IMR-90 (cell line): Measurements from ENCODE around the gene ENO3. TPM values are rescaled to one million over a fixed set of nuclear protein-coding genes. Genes with fewer than 3 reads are reported as not detected.

Source experiments
- ATAC-seq: fragments of 200-7000 bp; cut with Tn5 transposase; 2 replicates; pipeline ENCODE4 v1.9.1; 2020; ENCODE audit warnings: low read depth, mild to moderate bottlenecking, moderate library complexity
- BruUV-seq: library from RNA; stranded (reverse); fragments of 400-500 nt; replicated peaks from 2 replicates; lab custom pipeline; 2021; lab: Mats Ljungman, UMichigan
- CTCF ChIA-PET: fragments of 300-600 bp; formaldehyde crosslinking; extraction: SDS; loops from one replicate; lab custom pipeline; 2021; ENCODE audit warnings: antibody characterized with exemption; lab: Yijun Ruan, JAX
- POLR2A ChIA-PET: fragments of 300-600 bp; sonication (Branson Sonifier 250); formaldehyde crosslinking; loops from one replicate; lab custom pipeline; 2022; ENCODE audit warnings: antibody characterized with exemption; ENCODE audit not compliant: unreplicated experiment; lab: Charles Lee
- DNase-seq: peaks from one replicate; pipeline ENCODE4 v3.0.0; 2013
- H2AFZ ChIP-seq: replicated peaks from 2 replicates; pipeline ENCODE3; 2013; ENCODE audit warnings: low read length, mild to moderate bottlenecking; ENCODE audit not compliant: poor library complexity
- H2AK5ac ChIP-seq: 2 replicates; pipeline ENCODE4 v1.6.1; 2013; ENCODE audit warnings: low read depth, low read length, inconsistent platforms
- H2AK9ac ChIP-seq: replicated peaks from 2 replicates; pipeline ENCODE3; 2013; ENCODE audit warnings: mild to moderate bottlenecking, low read depth, low read length, moderate library complexity; ENCODE audit not compliant: poor library complexity
- H2BK120ac ChIP-seq: 2 replicates; pipeline ENCODE4 v1.6.1; 2013; ENCODE audit warnings: low read depth, low read length, inconsistent platforms
- H2BK15ac ChIP-seq: 3 replicates; pipeline ENCODE4 v1.6.1; 2013; ENCODE audit warnings: low read depth, low read length, inconsistent platforms
- H2BK20ac ChIP-seq: 2 replicates; pipeline ENCODE4 v1.6.1; 2013; ENCODE audit warnings: low read depth, mild to moderate bottlenecking, inconsistent platforms, low read length, moderate library complexity
- H2BK5ac ChIP-seq: 2 replicates; pipeline ENCODE4 v1.6.1; 2013; ENCODE audit warnings: mild to moderate bottlenecking, low read depth, low read length, inconsistent platforms; ENCODE audit not compliant: poor library complexity, severe bottlenecking
- H3K14ac ChIP-seq: replicated peaks from 2 replicates; pipeline ENCODE4 v1.6.1; 2013; ENCODE audit warnings: low read depth, low read length, inconsistent platforms
- H3K18ac ChIP-seq: 2 replicates; pipeline ENCODE4 v1.6.1; 2013; ENCODE audit warnings: low read depth, low read length, control low read depth
- H3K23ac ChIP-seq: 2 replicates; pipeline ENCODE4 v1.6.1; 2013; ENCODE audit warnings: low read depth, low read length, inconsistent platforms
- H3K27ac ChIP-seq: 2 replicates; pipeline ENCODE4 v1.5.1; 2013; ENCODE audit warnings: mild to moderate bottlenecking, control low read depth, low read length; ENCODE audit not compliant: insufficient read depth
- H3K27me3 ChIP-seq: 2 replicates; pipeline ENCODE4 v1.6.1; 2013; ENCODE audit warnings: low read length; ENCODE audit not compliant: control insufficient read depth, insufficient read depth
- H3K36me3 ChIP-seq: 2 replicates; pipeline ENCODE4 v1.6.1; 2013; ENCODE audit warnings: low read length, mixed read lengths; ENCODE audit not compliant: control insufficient read depth, insufficient read depth
- H3K4ac ChIP-seq: 2 replicates; pipeline ENCODE4 v1.6.1; 2013; ENCODE audit warnings: low read depth, low read length, inconsistent platforms
- H3K4me1 ChIP-seq: 2 replicates; pipeline ENCODE4 v1.6.1; 2013; ENCODE audit warnings: low read length, mixed read lengths; ENCODE audit not compliant: control insufficient read depth, insufficient read depth
- H3K4me2 ChIP-seq: 2 replicates; pipeline ENCODE4 v1.6.1; 2013; ENCODE audit warnings: low read depth, mild to moderate bottlenecking, control low read depth, low read length, moderate library complexity
- H3K4me3 ChIP-seq: 2 replicates; pipeline ENCODE4 v1.5.1; 2013; ENCODE audit warnings: low read depth, mild to moderate bottlenecking, control low read depth, low read length, moderate library complexity; ENCODE audit not compliant: insufficient read depth
- H3K56ac ChIP-seq: 2 replicates; pipeline ENCODE4 v1.6.1; 2013; ENCODE audit warnings: low read length, inconsistent platforms; ENCODE audit not compliant: insufficient read depth; ENCODE audit errors: extremely low read depth
- H3K79me1 ChIP-seq, 2 experiments: 2 replicates each; pipeline ENCODE4 v1.6.1; 2013; ENCODE audit warnings: low read length in 2 of 2, inconsistent platforms in 1 of 2, low read depth in 1 of 2
- H3K9ac ChIP-seq: 2 replicates; pipeline ENCODE4 v1.6.1; 2013; ENCODE audit warnings: low read depth, low read length, control low read depth
- H3K9me1 ChIP-seq: 2 replicates; pipeline ENCODE4 v1.6.1; 2013; ENCODE audit warnings: low read length, inconsistent platforms; ENCODE audit not compliant: insufficient read depth
- H3K9me3 ChIP-seq: 2 replicates; pipeline ENCODE4 v1.6.1; 2013; ENCODE audit warnings: low read length; ENCODE audit not compliant: control insufficient read depth, insufficient read depth
- H4K20me1 ChIP-seq: 2 replicates; pipeline ENCODE4 v1.6.1; 2013; ENCODE audit warnings: low read length, inconsistent platforms; ENCODE audit not compliant: insufficient read depth
- H4K5ac ChIP-seq: 2 replicates; pipeline ENCODE4 v1.6.1; 2013; ENCODE audit warnings: mild to moderate bottlenecking, low read depth, low read length, control low read depth
- H4K8ac ChIP-seq, 2 experiments: 2 replicates each; pipeline ENCODE4 v1.6.1; 2013; ENCODE audit warnings: low read depth in 2 of 2, low read length in 2 of 2, control low read depth in 1 of 2, inconsistent platforms in 1 of 2
- H4K91ac ChIP-seq: 2 replicates; pipeline ENCODE4 v1.6.1; 2013; ENCODE audit warnings: low read depth, low read length, inconsistent platforms; ENCODE audit not compliant: insufficient read depth
- MAFK ChIP-seq: IDR thresholded peaks from 2 replicates; pipeline ENCODE4 v1.6.1; 2012; ENCODE audit warnings: low read depth, low read length, improper control_type of control experiment
- MAZ ChIP-seq: IDR thresholded peaks from 2 replicates; pipeline ENCODE4 v1.6.1; 2012; ENCODE audit warnings: low read depth, mild to moderate bottlenecking, low read length, improper control_type of control experiment, moderate library complexity, borderline replicate concordance
- WGBS, 2 experiments: methylation state at CpG; one replicate each; pipeline versions ENCODE4 v1.1.5 to v1.1.7; 2013; ENCODE audit warnings: missing lambda C conversion rate in 2 of 2; ENCODE audit not compliant: insufficient read length in 1 of 2; ENCODE audit errors: extremely low coverage in 2 of 2; 5-methylcytosine and 5-hydroxymethylcytosine counted together
- dilution Hi-C: fragments of 300-500 bp; cut with HindIII; formaldehyde crosslinking; loops from one replicate; pipeline ENCODE4 v1.14.3; 2018; ENCODE audit warnings: low sequenced_read_pairs; ENCODE audit not compliant: unreplicated experiment
- in situ Hi-C: fragments of 300-500 bp; cut with MboI; formaldehyde crosslinking; loops from 3 replicates; pipeline ENCODE4 v1.14.3; 2019; ENCODE audit warnings: low sequenced_read_pairs, inconsistent platforms, mixed read lengths
- intact Hi-C: fragments of 100-400 bp; cut with micrococcal nuclease; formaldehyde crosslinking; loops from 2 replicates; pipeline ENCODE4 v1.10.0; 2022
- polyA plus RNA-seq, 3 experiments: library from polyadenylated mRNA; depleted of rRNA; stranded (reverse); fragments of >200 nt; gene quantifications; 2 replicates each; pipeline ENCODE4 v1.2.3, GENCODE V29; 2012; ENCODE audit warnings: low replicate concordance in 1 of 3
- total RNA-seq: library from RNA; depleted of rRNA; stranded (reverse); fragments of >200 nt; gene quantifications from 2 replicates; pipeline ENCODE4 v1.2.3, GENCODE V29; 2012

The ENO3 gene
- total and polyA plus RNA-seq, 2 of the 4 experiments (the other 2 are of a cell fraction): 1.4 to 5.1 TPM

DNA sequence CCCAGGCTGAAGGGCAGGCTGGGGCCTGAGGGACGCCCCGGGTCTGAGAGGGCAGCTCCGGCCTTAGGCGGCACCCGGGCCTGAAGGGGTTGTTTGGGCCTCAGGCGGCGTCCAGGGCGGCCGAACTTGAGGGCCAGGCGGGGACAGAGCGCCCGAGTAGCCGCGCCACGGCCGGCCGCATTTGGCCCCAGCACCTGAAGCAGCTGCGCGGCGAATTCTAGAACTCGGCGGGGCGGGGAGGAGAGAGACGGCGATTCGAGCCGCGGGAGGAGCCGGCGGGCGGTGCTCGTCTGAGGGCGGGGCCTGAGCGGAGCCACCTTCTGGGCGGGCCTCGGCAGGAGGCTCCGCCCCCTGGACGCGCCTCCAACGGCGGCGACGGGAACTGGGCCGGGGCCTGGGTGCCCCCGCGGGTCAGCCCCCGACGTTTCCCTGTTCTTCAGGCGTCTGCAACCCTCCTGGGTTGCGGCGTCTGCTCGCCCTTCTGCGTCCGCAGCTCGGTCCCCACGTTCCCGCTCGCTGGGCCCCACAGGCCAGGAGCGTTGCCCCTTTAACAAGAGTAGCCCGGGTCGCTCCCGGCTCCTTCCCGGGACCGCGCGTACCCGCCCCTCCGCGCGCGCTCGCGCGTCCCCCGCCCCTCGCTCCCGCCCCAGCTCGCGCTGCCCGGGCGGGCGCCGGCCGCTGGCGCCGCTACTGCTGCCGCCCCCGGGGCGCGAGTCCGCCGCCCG, 46.5 kb downstream of the ENO3 start, which contains the start of the genes INCA1 and KIF1C:
INCA1 (minus strand) TSS at position 221 of the 725 bp plus-strand sequence. CDS start 3,085 bp downstream, outside the sequence.
KIF1C (plus strand) TSS at position 649 of the 725 bp plus-strand sequence. CDS start 2,297 bp downstream, outside the sequence.
- Histone ChIP-seq H3K4me3 (peak within 1 kb of the TSS; percentile 96), H2AK9ac (peak within 1 kb of the TSS; percentile 97), H4K91ac (peak within 1 kb of the TSS; percentile 82), H3K27ac (peak within 1 kb of the TSS; percentile 98), H3K14ac (peak within 1 kb of the TSS; percentile 94), H2BK20ac (0 out of 2 replicates have a peak within 1 kb of the TSS, but pooled peaks have one; percentile 45), H3K27me3 (no peaks in the 10 kb centered on the region), H3K9me3 (no peaks in the 10 kb centered on the region), H4K20me1 (peaks cover 26% of the 10 kb centered on the region), H2BK15ac (peak within 1 kb of the TSS; percentile 97; the same call in 2 of the 3 replicates), H3K9me1 (peaks cover 18% of the 10 kb centered on the region), H3K36me3 (peaks cover 19% of the 10 kb centered on the region), H3K23ac (peak within 1 kb of the TSS; percentile 97), H4K8ac (peak within 1 kb of the TSS; percentile 84 to 86; a peak in 3 of 4 replicates), H4K5ac (peak within 1 kb of the TSS; percentile 18; the same call in 1 of the 2 replicates), H3K9ac (peak within 1 kb of the TSS; percentile 89), H3K18ac (peak within 1 kb of the TSS; percentile 87), H3K4me2 (peak within 1 kb of the TSS; percentile 96), H3K79me1 (peaks cover 28 to 48% of the 10 kb centered on the region in 2 experiments), H3K56ac (peak within 1 kb of the TSS; percentile 77), H2AK5ac (peak within 1 kb of the TSS; percentile 91), H2BK5ac (peak within 1 kb of the TSS; percentile 100), H2BK120ac (peak within 1 kb of the TSS; percentile 89), H2AFZ (peak within 1 kb of the TSS; percentile 100), H3K4me1 (peaks cover 21% of the 10 kb centered on the region), H3K4ac (peak within 1 kb of the TSS; percentile 95)
- CTCF ChIA-PET: interaction anchor here (0.9 to 1.2 kb wide), 3 partner anchors 10 to 13 kb away, joined by 3 to 4 read pairs (median 3); partner anchors contain the start of gene CAMTA2
- in situ Hi-C loops: no loop called here
- WGBS, 2 experiments: 0% methylated on average over 43 of the region's 93 CpGs; no CpG with 5 or more reads in 1 of the 2 experiments
- dilution Hi-C loops: no loop called here
- TF ChIP-seq MAFK (no peak), MAZ (peak; percentile 61; the same call in 1 of the 2 replicates)
- no TSS peak for BruUV-seq
- intact Hi-C loops: no loop called here
- peak; percentile 82 for DNase-seq
- POLR2A ChIA-PET: interaction anchor here (0.6 to 0.8 kb wide), 3 partner anchors 49 to 767 kb away, joined by 3 to 11 read pairs (median 7); partner anchors contain the start of gene PFN1
- peak; percentile 95 for ATAC-seq
